ENCODE measurements around the gene ODF4.

Gene ODF4

DNA sequence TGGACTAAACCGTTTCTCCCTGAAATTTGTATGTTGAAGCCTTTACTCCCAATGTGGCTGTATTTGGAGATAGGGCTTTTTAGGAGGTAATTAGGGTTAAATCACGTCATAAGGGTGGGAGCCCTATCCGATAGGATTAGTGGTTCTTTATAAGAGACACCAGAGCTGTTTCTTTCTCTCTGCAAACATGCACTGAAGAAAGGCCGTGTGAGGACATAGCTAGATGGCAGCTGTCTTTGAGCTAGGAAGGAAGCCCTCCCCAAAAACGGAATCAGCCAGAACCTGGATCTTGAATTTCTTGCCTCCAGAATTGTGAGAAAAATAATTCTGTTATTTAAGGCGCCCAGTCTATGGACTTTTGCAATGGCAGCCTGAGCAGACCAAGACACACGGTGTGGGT, 14.1 kb downstream of the ODF4 start:
- no peaks in the 10 kb centered on the region for H4K20me1 ChIP-seq (ENCODE audit: low read depth, low read length)
- no peak for TF ChIP-seq EZH2phosphoT487 (conservative IDR thresholded peaks at IDR 0.05; ENCODE audit: low read length)
- TF ChIP-seq, protein P1, sequence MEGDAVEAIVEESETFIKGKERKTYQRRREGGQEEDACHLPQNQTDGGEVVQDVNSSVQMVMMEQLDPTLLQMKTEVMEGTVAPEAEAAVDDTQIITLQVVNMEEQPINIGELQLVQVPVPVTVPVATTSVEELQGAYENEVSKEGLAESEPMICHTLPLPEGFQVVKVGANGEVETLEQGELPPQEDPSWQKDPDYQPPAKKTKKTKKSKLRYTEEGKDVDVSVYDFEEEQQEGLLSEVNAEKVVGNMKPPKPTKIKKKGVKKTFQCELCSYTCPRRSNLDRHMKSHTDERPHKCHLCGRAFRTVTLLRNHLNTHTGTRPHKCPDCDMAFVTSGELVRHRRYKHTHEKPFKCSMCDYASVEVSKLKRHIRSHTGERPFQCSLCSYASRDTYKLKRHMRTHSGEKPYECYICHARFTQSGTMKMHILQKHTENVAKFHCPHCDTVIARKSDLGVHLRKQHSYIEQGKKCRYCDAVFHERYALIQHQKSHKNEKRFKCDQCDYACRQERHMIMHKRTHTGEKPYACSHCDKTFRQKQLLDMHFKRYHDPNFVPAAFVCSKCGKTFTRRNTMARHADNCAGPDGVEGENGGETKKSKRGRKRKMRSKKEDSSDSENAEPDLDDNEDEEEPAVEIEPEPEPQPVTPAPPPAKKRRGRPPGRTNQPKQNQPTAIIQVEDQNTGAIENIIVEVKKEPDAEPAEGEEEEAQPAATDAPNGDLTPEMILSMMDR (IDR thresholded peaks at IDR 0.05; ENCODE audit: insufficient read depth, low read length, poor library complexity, severe bottlenecking) = no peak
- no peaks in the 10 kb centered on the region for H3K9me3 ChIP-seq (ENCODE audit: insufficient read depth, low read length)
- H3K9me2 ChIP-seq (replicated peaks; ENCODE audit: insufficient read depth, low read length) = no peaks in the 10 kb centered on the region
- no peak overlapping the region for H3K4me2 ChIP-seq (ENCODE audit: low read depth, low read length, poor library complexity, severe bottlenecking)
- H3F3A ChIP-seq (ENCODE audit: insufficient read depth) = no peaks in the 10 kb centered on the region
- H2AFZ ChIP-seq (ENCODE audit: low read depth, low read length, severe bottlenecking) = no peak overlapping the region
- no peaks in the 10 kb centered on the region for H3K79me2 ChIP-seq (ENCODE audit: insufficient read depth, low read length)
- H3K4me3 ChIP-seq (ENCODE audit: insufficient read depth, low read length, poor library complexity, severe bottlenecking) = no peak overlapping the region
- no peak overlapping the region for H3K27ac ChIP-seq (ENCODE audit: low read depth, low read length)
- no peaks in the 10 kb centered on the region for H3K27me3 ChIP-seq (ENCODE audit: low read length)
- no peak overlapping the region for H3K9ac ChIP-seq (ENCODE audit: low read length)
- no peaks in the 10 kb centered on the region for H3K36me3 ChIP-seq (ENCODE audit: low read length)

DNA sequence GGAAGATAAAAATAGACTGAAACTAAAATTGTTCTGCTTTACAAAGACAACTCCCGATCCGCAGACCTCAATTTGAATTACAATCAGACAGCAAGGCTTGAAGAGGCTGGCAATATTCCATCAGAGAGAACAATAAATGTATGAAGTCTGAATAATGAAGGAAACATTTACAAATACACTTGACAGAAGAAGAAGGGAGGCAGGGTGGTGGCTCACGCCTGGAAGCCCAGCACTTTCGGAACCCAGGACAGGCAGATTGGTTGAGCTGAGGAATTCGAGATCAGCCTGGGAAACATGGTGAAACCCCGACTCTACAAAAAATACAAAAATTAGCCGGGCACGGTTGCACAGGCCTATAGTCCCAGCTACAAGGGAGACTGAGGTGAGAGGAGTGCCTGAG, 14.6 kb downstream of the ODF4 start:
- Histone ChIP-seq H3K79me2 (ENCODE audit: insufficient read depth, low read length) (no peaks in the 10 kb centered on the region), H3K4me2 (ENCODE audit: low read depth, low read length, poor library complexity, severe bottlenecking) (no peak overlapping the region), H3K9me3 (ENCODE audit: insufficient read depth, low read length) (no peaks in the 10 kb centered on the region), H3K27me3 (ENCODE audit: low read length) (no peaks in the 10 kb centered on the region), H3K36me3 (ENCODE audit: low read length) (no peaks in the 10 kb centered on the region), H3K9me2 (replicated peaks; ENCODE audit: insufficient read depth, low read length) (no peaks in the 10 kb centered on the region), H3K9ac (ENCODE audit: low read length) (no peak overlapping the region), H3K4me3 (ENCODE audit: insufficient read depth, low read length, poor library complexity, severe bottlenecking) (no peak overlapping the region), H4K20me1 (ENCODE audit: low read depth, low read length) (no peaks in the 10 kb centered on the region), H3F3A (ENCODE audit: insufficient read depth) (no peaks in the 10 kb centered on the region), H3K27ac (ENCODE audit: low read depth, low read length) (no peak overlapping the region), H2AFZ (ENCODE audit: low read depth, low read length, severe bottlenecking) (no peak overlapping the region)
- TF ChIP-seq EZH2phosphoT487 (conservative IDR thresholded peaks at IDR 0.05; ENCODE audit: low read length) = no peak

DNA sequence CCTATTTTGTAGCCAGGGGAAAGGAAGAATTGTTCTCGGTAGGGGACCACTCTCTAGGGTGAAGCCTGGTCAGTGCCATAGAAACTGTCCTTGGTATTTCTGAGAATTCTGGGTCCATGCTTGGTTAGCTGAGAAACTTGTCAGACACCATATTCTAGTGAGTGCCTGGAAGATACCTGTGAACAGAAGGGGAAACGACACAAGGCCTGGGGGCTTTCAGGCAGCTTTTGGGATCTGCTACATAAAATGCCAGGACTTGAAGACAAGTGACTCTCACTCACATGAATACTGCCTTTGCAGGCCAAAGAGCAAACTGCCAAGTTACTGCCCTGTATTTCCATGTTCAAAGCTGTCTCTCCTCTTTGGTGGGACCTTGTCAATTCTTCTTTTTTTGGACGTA, 18.3 kb downstream of the ODF4 start:
- H3K9me3 ChIP-seq (ENCODE audit: insufficient read depth, low read length) = no peaks in the 10 kb centered on the region
- no peak overlapping the region for H2AFZ ChIP-seq (ENCODE audit: low read depth, low read length, severe bottlenecking)
- H3K9me2 ChIP-seq (replicated peaks; ENCODE audit: insufficient read depth, low read length) = no peaks in the 10 kb centered on the region
- no peak overlapping the region for H3K4me2 ChIP-seq (ENCODE audit: low read depth, low read length, poor library complexity, severe bottlenecking)
- no peaks in the 10 kb centered on the region for H3K36me3 ChIP-seq (ENCODE audit: low read length)
- no peaks in the 10 kb centered on the region for H3K79me2 ChIP-seq (ENCODE audit: insufficient read depth, low read length)
- H3F3A ChIP-seq (ENCODE audit: insufficient read depth) = no peaks in the 10 kb centered on the region
- H4K20me1 ChIP-seq (ENCODE audit: low read depth, low read length) = no peaks in the 10 kb centered on the region
- TF ChIP-seq, protein P1 (IDR thresholded peaks at IDR 0.05; ENCODE audit: insufficient read depth, low read length, poor library complexity, severe bottlenecking) = no peak
- TF ChIP-seq EZH2phosphoT487 (conservative IDR thresholded peaks at IDR 0.05; ENCODE audit: low read length) = no peak
- no peak overlapping the region for H3K27ac ChIP-seq (ENCODE audit: low read depth, low read length)
- H3K4me3 ChIP-seq (ENCODE audit: insufficient read depth, low read length, poor library complexity, severe bottlenecking) = no peak overlapping the region
- H3K9ac ChIP-seq (ENCODE audit: low read length) = no peak overlapping the region
- no peaks in the 10 kb centered on the region for H3K27me3 ChIP-seq (ENCODE audit: low read length)

DNA sequence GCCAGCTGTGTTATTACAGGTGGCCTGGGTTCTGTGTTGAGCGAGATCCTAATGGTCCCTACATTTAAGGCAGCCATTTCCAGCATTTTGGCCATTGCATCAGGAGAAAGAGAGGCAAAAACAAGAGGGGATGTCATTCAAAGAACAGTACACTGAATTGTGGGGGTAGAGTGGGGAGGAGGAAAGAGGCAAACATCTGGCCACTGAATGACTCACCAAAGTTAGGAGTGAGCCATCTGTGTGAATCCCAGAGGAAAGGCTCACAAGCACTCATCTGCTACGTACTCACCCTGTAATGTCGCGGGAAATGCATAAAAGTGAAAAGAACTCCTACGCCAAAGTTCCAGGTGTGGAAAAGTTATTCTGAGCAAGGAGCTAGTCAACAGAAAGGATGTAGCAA, 20.1 kb downstream of the ODF4 start:
- no peak overlapping the region for H3K9ac ChIP-seq (ENCODE audit: low read length)
- no peaks in the 10 kb centered on the region for H3K9me2 ChIP-seq (replicated peaks; ENCODE audit: insufficient read depth, low read length)
- no peak overlapping the region for H2AFZ ChIP-seq (ENCODE audit: low read depth, low read length, severe bottlenecking)
- no peaks in the 10 kb centered on the region for H4K20me1 ChIP-seq (ENCODE audit: low read depth, low read length)
- no peaks in the 10 kb centered on the region for H3F3A ChIP-seq (ENCODE audit: insufficient read depth)
- TF ChIP-seq, protein P1 (IDR thresholded peaks at IDR 0.05; ENCODE audit: insufficient read depth, low read length, poor library complexity, severe bottlenecking) = no peak
- TF ChIP-seq EZH2phosphoT487 (conservative IDR thresholded peaks at IDR 0.05; ENCODE audit: low read length) = no peak
- H3K27ac ChIP-seq (ENCODE audit: low read depth, low read length) = no peak overlapping the region
- no peak overlapping the region for H3K4me2 ChIP-seq (ENCODE audit: low read depth, low read length, poor library complexity, severe bottlenecking)
- no peaks in the 10 kb centered on the region for H3K36me3 ChIP-seq (ENCODE audit: low read length)
- H3K9me3 ChIP-seq (ENCODE audit: insufficient read depth, low read length) = no peaks in the 10 kb centered on the region
- no peak overlapping the region for H3K4me3 ChIP-seq (ENCODE audit: insufficient read depth, low read length, poor library complexity, severe bottlenecking)
- no peaks in the 10 kb centered on the region for H3K27me3 ChIP-seq (ENCODE audit: low read length)
- no peaks in the 10 kb centered on the region for H3K79me2 ChIP-seq (ENCODE audit: insufficient read depth, low read length)
